ENCODE measurements around the gene HPS1. TPM values are rescaled to one million over a fixed set of nuclear protein-coding genes. Genes with fewer than 3 reads are reported as not detected.
A peak's percentile ranks its signal among the peaks of the same experiment; 100 is the strongest.

The HPS1 gene
- total RNA-seq, 1 donor from 2014 or later = 86.3 TPM

- TF ChIP-seq CTCF (IDR thresholded peaks at IDR 0.05) = no peak
- Histone ChIP-seq H3K36me3 (peaks cover 51% of the 10 kb centered on the region), H3K27me3 (ENCODE audit: low read depth) (no peaks in the 10 kb centered on the region), H3K9me3 (no peaks in the 10 kb centered on the region), H3K4me3 (no peak overlapping the region), H3K4me1 (peaks cover 29% of the 10 kb centered on the region), H3K27ac (peak overlapping the region; percentile 81)
- DNase-seq (no peak), ATAC-seq (no peak)
- intact Hi-C loops (cut with DNase I) = no loop called here
Observed at GRCh38 chr10:98415731-98416119, 31.0 kb downstream of the HPS1 start.

GRCh38 chr10:98414932-98415730, 31.6 kb downstream of the HPS1 start, which contains the start of gene PYROXD2:
TSS of gene PYROXD2 (minus strand) at chr10:98415182. CDS start at chr10:98415135, 47 bp downstream.
- TF ChIP-seq CTCF (IDR thresholded peaks at IDR 0.05) = no peak
- intact Hi-C loops (cut with DNase I) = no loop called here
- Histone ChIP-seq H3K9me3 (no peaks in the 10 kb centered on the region), H3K4me3 (peak within 1 kb of the TSS; percentile 74), H3K27me3 (ENCODE audit: low read depth) (no peaks in the 10 kb centered on the region), H3K4me1 (peaks cover 30% of the 10 kb centered on the region), H3K36me3 (peaks cover 45% of the 10 kb centered on the region), H3K27ac (peak within 1 kb of the TSS; percentile 81)
- ATAC-seq = peak; percentile 95 to 97
- DNase-seq = peak; percentile 91

GRCh38 chr10:98414578-98414931, 32.2 kb downstream of the HPS1 start:
- H3K27me3 ChIP-seq (ENCODE audit: low read depth) = no peaks in the 10 kb centered on the region
- ATAC-seq (no peak), DNase-seq (no peak)
- intact Hi-C loops (cut with DNase I) = no loop called here
- no peaks in the 10 kb centered on the region for H3K9me3 ChIP-seq
- peaks cover 39% of the 10 kb centered on the region for H3K36me3 ChIP-seq
- H3K27ac ChIP-seq = peak overlapping the region; percentile 81
- peaks cover 30% of the 10 kb centered on the region for H3K4me1 ChIP-seq
- H3K4me3 ChIP-seq = peak overlapping the region; percentile 74
- no peak for TF ChIP-seq CTCF (IDR thresholded peaks at IDR 0.05)

- intact Hi-C loops (cut with DNase I) = no loop called here
- no peak overlapping the region for H3K27ac ChIP-seq
Observed at GRCh38 chr10:98411768-98412167, 35.0 kb downstream of the HPS1 start.

GRCh38 chr10:98411166-98411565, 35.6 kb downstream of the HPS1 start:
- Histone ChIP-seq H3K4me3 (no peak overlapping the region), H3K36me3 (peaks cover 5% of the 10 kb centered on the region), H3K27me3 (ENCODE audit: low read depth) (no peaks in the 10 kb centered on the region), H3K4me1 (peaks cover 30% of the 10 kb centered on the region), H3K27ac (no peak overlapping the region), H3K9me3 (no peaks in the 10 kb centered on the region)
- TF ChIP-seq CTCF (IDR thresholded peaks at IDR 0.05) = no peak
- DNase-seq (no peak), ATAC-seq (no peak)
- intact Hi-C loops (cut with DNase I) = no loop called here

More at GRCh38 chr10:98411768-98412167, 35.0 kb downstream of the HPS1 start:
- no peak for ATAC-seq
- H3K4me3 ChIP-seq = no peak overlapping the region
- H3K36me3 ChIP-seq = peaks cover 11% of the 10 kb centered on the region
- peaks cover 30% of the 10 kb centered on the region for H3K4me1 ChIP-seq
- H3K27me3 ChIP-seq (ENCODE audit: low read depth) = no peaks in the 10 kb centered on the region
- no peak for DNase-seq
- TF ChIP-seq CTCF (IDR thresholded peaks at IDR 0.05) = no peak
- H3K9me3 ChIP-seq = no peaks in the 10 kb centered on the region
